ENCODE data around the gene NFS1.

DNA sequence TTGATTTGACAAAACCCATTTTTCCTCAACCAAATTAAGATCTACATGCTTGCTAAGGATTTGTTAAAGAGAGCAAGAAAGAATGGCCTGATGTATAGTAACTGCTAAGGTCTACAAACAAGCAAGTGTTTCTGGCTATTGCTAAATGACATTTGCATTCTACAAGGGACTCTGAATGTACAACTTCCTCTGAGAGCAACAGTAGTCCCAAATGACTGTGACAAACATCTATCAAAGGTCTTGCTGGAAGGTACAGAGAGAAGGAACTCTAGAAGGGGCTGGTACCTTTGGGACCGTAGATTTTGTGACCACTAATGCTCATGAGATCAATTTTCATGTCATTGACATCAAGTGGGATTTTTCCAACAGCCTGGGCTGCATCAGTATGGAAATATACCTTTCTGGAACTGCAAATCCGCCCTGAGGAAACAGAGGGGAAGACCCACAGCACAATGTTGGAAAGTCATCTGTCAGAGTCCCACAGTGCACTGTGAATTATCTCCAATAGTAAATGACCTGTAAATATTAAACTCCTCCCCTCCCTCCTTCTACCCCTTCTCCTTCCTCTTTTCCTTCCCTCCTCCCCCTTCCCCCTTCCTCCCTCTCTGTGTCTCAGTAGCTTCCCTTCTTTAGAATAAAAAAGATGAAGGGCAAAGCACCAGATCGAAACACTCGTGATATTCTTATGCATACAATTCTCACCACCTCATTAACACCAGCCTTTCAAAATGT is 18.5 kb downstream of the NFS1 start:
- TF ChIP-seq POLR2A (IDR thresholded peaks at IDR 0.05; ENCODE audit: low read depth, low read length) = no peak
- no peak for TF ChIP-seq POLR2AphosphoS5 (IDR thresholded peaks at IDR 0.05; ENCODE audit: low read depth, low read length)

All from GM12892 (cell line).